K562 (cell line): ENCODE measurements around the gene CD300LD.

Source experiments
- EZH2 ChIP-seq: IDR thresholded peaks from 2 replicates; pipeline ENCODE4 v1.6.1; 2012; ENCODE audit warnings: low read depth, mild to moderate bottlenecking, inconsistent platforms, low read length, borderline replicate concordance
- HNRNPUL1 ChIP-seq: fragments of 200-400 bp; formaldehyde crosslinking; IDR thresholded peaks from 2 replicates; pipeline ENCODE4 v1.6.1; 2017; ENCODE audit warnings: low read length
- MEF2A ChIP-seq: IDR thresholded peaks from 2 replicates; pipeline ENCODE4 v1.6.1; 2011; ENCODE audit warnings: low read depth, mild to moderate bottlenecking, low read length, moderate library complexity; ENCODE audit not compliant: control insufficient read depth
- TARDBP ChIP-seq: fragments of 450-650 bp; IDR thresholded peaks from 2 replicates; pipeline ENCODE4 v1.6.1; 2016
- ZC3H4 ChIP-seq: sonication (generic); formaldehyde crosslinking; IDR thresholded peaks from 2 replicates; pipeline ENCODE4 v1.9.0; 2021; ENCODE audit warnings: missing genetic modification reagents, borderline replicate concordance
- ZSCAN29 ChIP-seq: fragments of 450-650 bp; IDR thresholded peaks from 2 replicates; pipeline ENCODE4 v1.6.1; 2017
- TF ChIP-seq, protein P1 (sequence below): sonication (generic); formaldehyde crosslinking; IDR thresholded peaks from 2 replicates; pipeline ENCODE4 v1.8.1; 2023; ENCODE audit warnings: missing genetic modification reagents, mild to moderate bottlenecking, borderline replicate concordance
- TF ChIP-seq, protein P2 (sequence below): IDR thresholded peaks from 2 replicates; pipeline ENCODE4 v1.6.1; 2016; ENCODE audit warnings: missing genetic modification characterization, missing compliant biosample characterization

DNA sequence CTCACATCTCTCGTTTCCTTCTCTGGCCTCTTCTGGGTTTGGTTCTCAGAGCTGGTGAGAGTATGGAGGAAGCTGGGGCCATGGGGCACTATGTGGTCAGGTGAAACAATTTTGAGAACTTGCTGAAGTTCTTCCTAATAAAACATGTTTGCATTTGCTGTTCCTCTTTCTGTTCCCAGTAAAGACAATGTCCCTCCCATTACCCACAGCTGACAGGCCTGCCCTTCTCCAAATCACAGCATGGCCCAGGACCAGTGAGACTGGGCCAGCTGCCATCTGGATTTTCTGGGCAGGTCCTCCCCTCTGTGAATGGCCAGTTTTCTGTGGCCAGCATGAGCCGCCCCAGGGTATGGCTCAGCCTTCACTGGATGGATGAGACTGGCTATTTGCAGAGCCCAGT, 24.7 kb downstream of the CD300LD start, which contains the start of gene CD300H:
- TF ChIP-seq, protein P1, sequence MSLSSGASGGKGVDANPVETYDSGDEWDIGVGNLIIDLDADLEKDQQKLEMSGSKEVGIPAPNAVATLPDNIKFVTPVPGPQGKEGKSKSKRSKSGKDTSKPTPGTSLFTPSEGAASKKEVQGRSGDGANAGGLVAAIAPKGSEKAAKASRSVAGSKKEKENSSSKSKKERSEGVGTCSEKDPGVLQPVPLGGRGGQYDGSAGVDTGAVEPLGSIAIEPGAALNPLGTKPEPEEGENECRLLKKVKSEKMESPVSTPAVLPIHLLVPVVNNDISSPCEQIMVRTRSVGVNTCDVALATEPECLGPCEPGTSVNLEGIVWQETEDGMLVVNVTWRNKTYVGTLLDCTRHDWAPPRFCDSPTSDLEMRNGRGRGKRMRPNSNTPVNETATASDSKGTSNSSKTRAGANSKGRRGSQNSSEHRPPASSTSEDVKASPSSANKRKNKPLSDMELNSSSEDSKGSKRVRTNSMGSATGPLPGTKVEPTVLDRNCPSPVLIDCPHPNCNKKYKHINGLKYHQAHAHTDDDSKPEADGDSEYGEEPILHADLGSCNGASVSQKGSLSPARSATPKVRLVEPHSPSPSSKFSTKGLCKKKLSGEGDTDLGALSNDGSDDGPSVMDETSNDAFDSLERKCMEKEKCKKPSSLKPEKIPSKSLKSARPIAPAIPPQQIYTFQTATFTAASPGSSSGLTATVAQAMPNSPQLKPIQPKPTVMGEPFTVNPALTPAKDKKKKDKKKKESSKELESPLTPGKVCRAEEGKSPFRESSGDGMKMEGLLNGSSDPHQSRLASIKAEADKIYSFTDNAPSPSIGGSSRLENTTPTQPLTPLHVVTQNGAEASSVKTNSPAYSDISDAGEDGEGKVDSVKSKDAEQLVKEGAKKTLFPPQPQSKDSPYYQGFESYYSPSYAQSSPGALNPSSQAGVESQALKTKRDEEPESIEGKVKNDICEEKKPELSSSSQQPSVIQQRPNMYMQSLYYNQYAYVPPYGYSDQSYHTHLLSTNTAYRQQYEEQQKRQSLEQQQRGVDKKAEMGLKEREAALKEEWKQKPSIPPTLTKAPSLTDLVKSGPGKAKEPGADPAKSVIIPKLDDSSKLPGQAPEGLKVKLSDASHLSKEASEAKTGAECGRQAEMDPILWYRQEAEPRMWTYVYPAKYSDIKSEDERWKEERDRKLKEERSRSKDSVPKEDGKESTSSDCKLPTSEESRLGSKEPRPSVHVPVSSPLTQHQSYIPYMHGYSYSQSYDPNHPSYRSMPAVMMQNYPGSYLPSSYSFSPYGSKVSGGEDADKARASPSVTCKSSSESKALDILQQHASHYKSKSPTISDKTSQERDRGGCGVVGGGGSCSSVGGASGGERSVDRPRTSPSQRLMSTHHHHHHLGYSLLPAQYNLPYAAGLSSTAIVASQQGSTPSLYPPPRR (CRISPR knock-in tag) = no peak
- TF ChIP-seq ZC3H4 (CRISPR knock-in tag) = no peak
- TF ChIP-seq TARDBP = no peak
- TF ChIP-seq ZSCAN29 = no peak
- no peak for TF ChIP-seq MEF2A
- no peak for TF ChIP-seq HNRNPUL1
- no peak for TF ChIP-seq EZH2
- TF ChIP-seq, protein P2, sequence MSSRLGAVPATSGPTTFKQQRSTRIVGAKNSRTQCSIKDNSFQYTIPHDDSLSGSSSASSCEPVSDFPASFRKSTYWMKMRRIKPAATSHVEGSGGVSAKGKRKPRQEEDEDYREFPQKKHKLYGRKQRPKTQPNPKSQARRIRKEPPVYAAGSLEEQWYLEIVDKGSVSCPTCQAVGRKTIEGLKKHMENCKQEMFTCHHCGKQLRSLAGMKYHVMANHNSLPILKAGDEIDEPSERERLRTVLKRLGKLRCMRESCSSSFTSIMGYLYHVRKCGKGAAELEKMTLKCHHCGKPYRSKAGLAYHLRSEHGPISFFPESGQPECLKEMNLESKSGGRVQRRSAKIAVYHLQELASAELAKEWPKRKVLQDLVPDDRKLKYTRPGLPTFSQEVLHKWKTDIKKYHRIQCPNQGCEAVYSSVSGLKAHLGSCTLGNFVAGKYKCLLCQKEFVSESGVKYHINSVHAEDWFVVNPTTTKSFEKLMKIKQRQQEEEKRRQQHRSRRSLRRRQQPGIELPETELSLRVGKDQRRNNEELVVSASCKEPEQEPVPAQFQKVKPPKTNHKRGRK (tag) = no peak
